GM12874 (cell line): ENCODE measurements around the gene ANKRD13B.

Experiments used
- TF ChIP-seq, protein P1 (sequence below): IDR thresholded peaks from 2 replicates; pipeline ENCODE4 v1.5.1; 2011; ENCODE audit warnings: low read depth, mild to moderate bottlenecking, control low read depth, low read length, moderate library complexity; ENCODE audit not compliant: insufficient read depth

The ANKRD13B gene

GRCh38 chr17:29661213-29661612, 68.3 kb downstream of the ANKRD13B start:
- TF ChIP-seq, protein P1, sequence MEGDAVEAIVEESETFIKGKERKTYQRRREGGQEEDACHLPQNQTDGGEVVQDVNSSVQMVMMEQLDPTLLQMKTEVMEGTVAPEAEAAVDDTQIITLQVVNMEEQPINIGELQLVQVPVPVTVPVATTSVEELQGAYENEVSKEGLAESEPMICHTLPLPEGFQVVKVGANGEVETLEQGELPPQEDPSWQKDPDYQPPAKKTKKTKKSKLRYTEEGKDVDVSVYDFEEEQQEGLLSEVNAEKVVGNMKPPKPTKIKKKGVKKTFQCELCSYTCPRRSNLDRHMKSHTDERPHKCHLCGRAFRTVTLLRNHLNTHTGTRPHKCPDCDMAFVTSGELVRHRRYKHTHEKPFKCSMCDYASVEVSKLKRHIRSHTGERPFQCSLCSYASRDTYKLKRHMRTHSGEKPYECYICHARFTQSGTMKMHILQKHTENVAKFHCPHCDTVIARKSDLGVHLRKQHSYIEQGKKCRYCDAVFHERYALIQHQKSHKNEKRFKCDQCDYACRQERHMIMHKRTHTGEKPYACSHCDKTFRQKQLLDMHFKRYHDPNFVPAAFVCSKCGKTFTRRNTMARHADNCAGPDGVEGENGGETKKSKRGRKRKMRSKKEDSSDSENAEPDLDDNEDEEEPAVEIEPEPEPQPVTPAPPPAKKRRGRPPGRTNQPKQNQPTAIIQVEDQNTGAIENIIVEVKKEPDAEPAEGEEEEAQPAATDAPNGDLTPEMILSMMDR = no peak

- TF ChIP-seq, protein P1 = no peak
These were observed 70.2 kb downstream of the ANKRD13B start for GRCh38 chr17:29663155-29663554.
